Mucosa of rectum (tissue), 2 donors: ENCODE measurements around the gene CTSH.

Experiments used
- H3K27ac ChIP-seq, 2 donors: one replicate each; pipeline ENCODE4 v1.7.0; 2013; ENCODE audit warnings: inconsistent platforms in 2 of 2, low read depth in 2 of 2, low read length in 2 of 2
- H3K27me3 ChIP-seq, 2 donors: one replicate each; pipeline ENCODE4 v1.7.0; 2013; ENCODE audit warnings: low read length in 2 of 2; ENCODE audit not compliant: control insufficient read depth in 2 of 2, insufficient read depth in 2 of 2
- H3K36me3 ChIP-seq, 2 donors: one replicate each; pipeline ENCODE4 v1.7.0; 2013; ENCODE audit warnings: low read length in 2 of 2; ENCODE audit not compliant: control insufficient read depth in 2 of 2, insufficient read depth in 2 of 2
- H3K4me1 ChIP-seq, 2 donors: one replicate each; pipeline ENCODE4 v1.7.0; 2013; ENCODE audit warnings: low read length in 2 of 2, mild to moderate bottlenecking in 1 of 2; ENCODE audit not compliant: control insufficient read depth in 2 of 2, insufficient read depth in 2 of 2
- H3K4me3 ChIP-seq, 2 donors: one replicate each; pipeline ENCODE4 v1.7.0; 2013; ENCODE audit warnings: low read length in 2 of 2
- H3K9ac ChIP-seq, 2 donors: one replicate each; pipeline ENCODE4 v1.7.0; 2013; ENCODE audit warnings: low read length in 2 of 2, low read depth in 1 of 2, mild to moderate bottlenecking in 1 of 2
- H3K9me3 ChIP-seq, 2 donors: one replicate each; pipeline ENCODE4 v1.7.0; 2013; ENCODE audit warnings: low read length in 2 of 2; ENCODE audit not compliant: control insufficient read depth in 2 of 2
- donor health status: healthy.
- donor health status: Normal muscosa, but diverticular disease.

Gene CTSH

GRCh38 chr15:78922527-78922926 lies 22.3 kb downstream of the CTSH start:
- Histone ChIP-seq H3K9ac (no peak overlapping the region), H3K36me3 (peaks cover 31 to 47% of the 10 kb centered on the region in 2 donors)

GRCh38 chr15:78921940-78922339 lies 22.9 kb downstream of the CTSH start:
- H3K9ac ChIP-seq, result no peak overlapping the region
- no peaks in the 10 kb centered on the region for H3K27me3 ChIP-seq
- no peaks in the 10 kb centered on the region for H3K9me3 ChIP-seq
- no peaks in the 10 kb centered on the region for H3K4me1 ChIP-seq
- H3K4me3 ChIP-seq, result no peak overlapping the region
- H3K36me3 ChIP-seq, result peaks cover 26 to 41% of the 10 kb centered on the region in 2 donors
- H3K27ac ChIP-seq, result no peak overlapping the region

More at GRCh38 chr15:78922527-78922926, 22.3 kb downstream of the CTSH start:
- H3K9me3 ChIP-seq, result no peaks in the 10 kb centered on the region
- no peak overlapping the region for H3K4me3 ChIP-seq
- no peaks in the 10 kb centered on the region for H3K4me1 ChIP-seq
- H3K27ac ChIP-seq, result no peak overlapping the region
- H3K27me3 ChIP-seq, result no peaks in the 10 kb centered on the region

DNA sequence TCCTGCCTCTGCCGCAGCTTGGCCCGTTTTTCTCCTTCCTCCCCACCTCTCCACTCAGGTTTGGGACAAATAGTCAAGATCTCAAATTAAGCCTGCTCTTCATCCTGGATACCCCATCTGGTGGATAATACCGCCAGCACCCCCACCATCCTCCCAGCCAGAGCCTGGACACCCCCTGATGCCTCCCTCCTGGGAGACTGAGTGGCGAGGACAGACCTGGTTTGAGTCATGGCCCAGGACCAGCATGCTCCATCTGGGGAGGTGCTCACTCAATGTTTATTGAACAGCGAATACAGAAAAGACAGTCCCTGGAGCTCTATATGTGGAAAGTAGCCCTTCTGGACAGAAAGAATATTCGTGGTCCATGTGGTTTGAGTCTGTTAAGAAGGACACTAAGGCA lies 23.3 kb downstream of the CTSH start:
- H3K4me1 ChIP-seq, result no peaks in the 10 kb centered on the region
- H3K36me3 ChIP-seq, result peaks cover 26 to 38% of the 10 kb centered on the region in 2 donors
- H3K9me3 ChIP-seq, result no peaks in the 10 kb centered on the region
- no peak overlapping the region for H3K9ac ChIP-seq
- no peak overlapping the region for H3K4me3 ChIP-seq
- H3K27me3 ChIP-seq, result no peaks in the 10 kb centered on the region
- no peak overlapping the region for H3K27ac ChIP-seq

GRCh38 chr15:78917888-78918287 lies 27.0 kb downstream of the CTSH start:
- Histone ChIP-seq H3K36me3 (peaks cover 19 to 26% of the 10 kb centered on the region in 2 donors), H3K4me3 (no peak overlapping the region), H3K4me1 (no peaks in the 10 kb centered on the region), H3K9ac (no peak overlapping the region), H3K9me3 (no peaks in the 10 kb centered on the region), H3K27ac (no peak overlapping the region), H3K27me3 (no peaks in the 10 kb centered on the region)

DNA sequence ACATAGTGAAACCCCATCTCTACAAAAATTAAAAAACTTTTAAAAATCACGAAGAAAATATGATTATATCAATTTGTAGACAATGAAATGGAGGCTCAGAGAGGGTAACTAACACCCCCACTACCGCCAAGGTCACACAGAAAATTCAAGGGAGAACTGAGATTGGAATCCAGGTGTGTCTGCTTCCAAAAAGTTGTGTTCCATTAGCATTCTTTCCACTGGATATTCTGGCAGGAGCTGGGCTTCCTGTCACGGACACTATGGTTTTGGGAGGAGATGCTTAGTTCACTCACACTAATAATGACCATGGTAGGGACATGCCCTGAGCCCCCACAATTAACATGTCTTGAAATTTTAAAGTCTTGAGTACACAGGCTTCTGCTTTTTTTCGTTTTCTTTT lies 28.8 kb downstream of the CTSH start:
- H3K9me3 ChIP-seq, result no peaks in the 10 kb centered on the region
- H3K9ac ChIP-seq, result no peak overlapping the region
- no peaks in the 10 kb centered on the region for H3K4me1 ChIP-seq
- no peaks in the 10 kb centered on the region for H3K27me3 ChIP-seq
- no peak overlapping the region for H3K27ac ChIP-seq
- H3K4me3 ChIP-seq, result no peak overlapping the region
- peaks cover 11 to 20% of the 10 kb centered on the region in 2 donors for H3K36me3 ChIP-seq

- no peaks in the 10 kb centered on the region for H3K27me3 ChIP-seq
- no peak overlapping the region for H3K4me3 ChIP-seq
- H3K36me3 ChIP-seq, result peaks cover 15 to 19% of the 10 kb centered on the region in 2 donors
- no peak overlapping the region for H3K9ac ChIP-seq
- no peak overlapping the region for H3K27ac ChIP-seq
- H3K4me1 ChIP-seq, result no peaks in the 10 kb centered on the region
- H3K9me3 ChIP-seq, result no peaks in the 10 kb centered on the region
Measured at GRCh38 chr15:78915341-78916087, 29.3 kb downstream of the CTSH start.

DNA sequence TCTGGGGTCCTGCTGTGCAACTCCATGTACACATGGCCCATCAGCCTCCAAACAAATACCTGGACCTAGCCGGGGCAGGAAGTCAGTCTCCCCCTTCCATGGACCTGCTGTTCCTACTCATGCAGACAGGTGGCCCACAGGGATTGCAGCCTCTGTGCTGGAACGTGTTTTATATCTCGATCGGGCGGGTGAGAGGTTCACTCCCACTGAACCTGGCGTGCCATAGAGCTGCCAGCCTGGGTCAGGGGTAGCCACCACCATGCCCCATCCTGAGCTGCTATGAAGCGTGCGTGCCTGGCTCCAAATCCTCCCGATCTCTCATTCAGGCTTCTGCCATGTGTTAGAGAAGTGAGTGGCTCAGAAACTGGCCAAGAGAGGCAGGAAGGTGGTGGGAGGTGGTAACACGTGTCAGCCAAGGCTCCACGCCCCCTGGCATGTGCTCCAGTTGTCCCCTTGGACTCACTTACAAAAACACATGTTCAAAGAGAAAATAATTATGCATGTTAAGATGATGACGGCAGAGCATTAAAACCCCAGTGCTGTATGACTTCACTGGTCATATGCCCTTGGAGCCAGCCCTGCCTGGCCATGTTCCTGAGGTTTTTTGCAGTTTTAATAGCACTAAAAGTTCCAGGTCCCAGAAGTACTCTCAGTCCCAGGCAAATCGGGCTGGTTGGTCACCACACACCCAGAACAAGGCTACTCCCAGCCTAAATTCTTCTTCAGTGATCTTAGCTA lies 30.6 kb downstream of the CTSH start:
- no peaks in the 10 kb centered on the region for H3K27me3 ChIP-seq
- no peaks in the 10 kb centered on the region for H3K9me3 ChIP-seq
- no peak overlapping the region for H3K9ac ChIP-seq
- H3K4me1 ChIP-seq, result no peaks in the 10 kb centered on the region
- peaks cover 23 to 27% of the 10 kb centered on the region in 2 donors for H3K36me3 ChIP-seq
- no peak overlapping the region for H3K4me3 ChIP-seq
- H3K27ac ChIP-seq, result no peak overlapping the region

GRCh38 chr15:78913012-78913411 lies 31.8 kb downstream of the CTSH start:
- H3K4me1 ChIP-seq, result no peaks in the 10 kb centered on the region
- H3K9ac ChIP-seq, result no peak overlapping the region
- H3K27ac ChIP-seq, result no peak overlapping the region
- no peaks in the 10 kb centered on the region for H3K27me3 ChIP-seq
- peaks cover 22 to 23% of the 10 kb centered on the region in 2 donors for H3K36me3 ChIP-seq
- H3K4me3 ChIP-seq, result no peak overlapping the region
- no peaks in the 10 kb centered on the region for H3K9me3 ChIP-seq

DNA sequence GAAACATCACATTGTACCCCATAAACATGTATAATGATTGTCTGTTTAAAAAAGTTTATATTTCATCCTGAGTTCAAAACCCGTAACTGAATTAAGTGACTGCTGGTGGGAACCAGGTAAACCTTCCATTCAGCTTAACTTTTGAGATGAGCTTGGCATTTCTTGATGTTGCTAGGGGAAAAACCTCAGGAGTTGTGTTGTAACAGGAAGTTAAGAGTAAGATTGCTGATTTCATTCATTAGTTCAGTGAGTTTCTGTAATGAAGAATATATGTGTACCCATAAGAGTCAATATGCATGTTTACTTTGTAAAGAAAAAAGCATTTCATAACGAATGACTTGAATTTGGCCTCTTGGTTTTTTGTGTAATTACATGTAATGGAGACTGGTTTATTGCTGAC lies 32.5 kb downstream of the CTSH start:
- H3K4me3 ChIP-seq, result no peak overlapping the region
- H3K9ac ChIP-seq, result no peak overlapping the region
- no peaks in the 10 kb centered on the region for H3K27me3 ChIP-seq
- H3K4me1 ChIP-seq, result no peaks in the 10 kb centered on the region
- no peaks in the 10 kb centered on the region for H3K9me3 ChIP-seq
- peaks cover 25% of the 10 kb centered on the region in 2 donors for H3K36me3 ChIP-seq
- no peak overlapping the region for H3K27ac ChIP-seq

GRCh38 chr15:78910271-78910670 lies 34.6 kb downstream of the CTSH start:
- no peaks in the 10 kb centered on the region for H3K4me1 ChIP-seq
- H3K27me3 ChIP-seq, result no peaks in the 10 kb centered on the region
- no peak overlapping the region for H3K9ac ChIP-seq
- no peak overlapping the region for H3K27ac ChIP-seq
- peaks cover 38 to 39% of the 10 kb centered on the region in 2 donors for H3K36me3 ChIP-seq
- H3K4me3 ChIP-seq, result no peak overlapping the region
- H3K9me3 ChIP-seq, result no peaks in the 10 kb centered on the region
